Dermis microvascular lymphatic vessel endothelial cell (primary cell): ENCODE data around the gene DAB2. TPM values are rescaled to one million over a fixed set of nuclear protein-coding genes. Genes with fewer than 3 reads are reported as not detected.

Experiments
- DNase-seq, 2 donors: peaks; one replicate each; pipeline versions ENCODE4 v3.0.0 to v3.0.0-alpha.2; 2010; ENCODE audit warnings: low read depth in 2 of 2
- total RNA-seq: library from RNA; depleted of rRNA; stranded (reverse); fragments of >200 nt; gene quantifications from 2 replicates; pipeline ENCODE4 v1.2.1, GENCODE V29; 2014

The DAB2 gene
- total RNA-seq, 1 donor from 2014 or later: 77.5 TPM

- no peak for DNase-seq
Measured at GRCh38 chr5:39448506-39449128, 23.8 kb upstream of the DAB2 start.

DNA sequence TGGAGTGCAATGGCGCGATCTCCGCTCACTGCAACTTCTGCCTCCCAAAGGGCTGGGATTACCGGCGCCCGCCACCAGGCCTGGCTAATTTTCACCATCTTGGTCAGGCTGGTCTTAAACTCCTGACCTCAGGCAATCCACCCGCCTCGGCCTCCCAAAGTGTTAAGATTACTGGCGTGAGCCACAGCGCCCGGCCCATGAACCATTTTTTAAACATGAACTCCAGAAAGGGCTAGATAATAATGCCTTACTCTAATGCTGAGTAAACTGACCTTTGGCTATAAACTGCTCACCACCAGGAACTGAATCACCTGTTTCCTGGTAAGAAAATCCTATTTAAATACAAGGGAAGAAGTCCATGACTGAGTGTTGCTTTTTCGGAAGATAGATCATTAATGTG, 23.2 kb upstream of the DAB2 start:
- peak in 1 of 2 donors; percentile 87 for DNase-seq

DNA sequence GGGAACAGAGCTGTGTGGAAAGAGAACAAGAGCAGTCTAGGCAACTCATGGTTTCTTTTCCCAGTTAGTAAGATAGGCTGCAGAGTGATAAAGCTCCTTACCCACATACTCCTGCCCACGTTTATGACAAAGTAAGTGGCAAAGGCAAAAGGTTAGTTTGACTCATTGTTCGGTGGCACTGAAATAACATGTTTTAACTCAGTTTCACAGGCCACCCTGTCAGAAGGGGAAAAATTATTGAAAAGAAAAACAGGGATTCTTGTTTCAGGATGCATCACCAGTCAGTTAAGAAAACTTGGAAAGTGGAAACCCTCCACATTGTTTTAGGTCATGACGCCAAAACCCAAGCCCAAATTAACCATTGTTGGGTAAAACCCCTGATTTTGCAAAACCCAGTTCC, 22.3 kb upstream of the DAB2 start:
- DNase-seq: peak in 1 of 2 donors; percentile 64

DNA sequence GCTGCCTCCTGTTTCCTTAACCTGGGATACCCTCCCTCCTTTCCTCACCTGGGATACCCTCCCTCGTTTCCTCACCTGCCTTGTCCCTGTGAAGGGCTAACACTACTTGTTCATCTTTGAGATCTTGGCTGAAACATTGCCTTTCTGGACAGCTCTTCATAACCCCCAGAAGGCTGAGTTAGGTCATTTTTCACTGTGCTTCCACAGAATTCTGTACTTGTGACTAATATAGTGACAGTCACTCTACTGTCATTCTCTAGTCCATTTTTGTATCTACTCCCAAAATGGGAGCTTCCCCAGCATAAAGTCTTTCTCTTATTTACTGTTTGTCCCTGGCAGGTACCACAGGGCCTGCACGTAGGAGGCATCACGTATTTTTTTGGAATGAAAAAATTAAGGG, 21.5 kb upstream of the DAB2 start:
- DNase-seq: no peak

GRCh38 chr5:39443911-39444310, 19.1 kb upstream of the DAB2 start:
- DNase-seq: no peak

GRCh38 chr5:39442991-39443390, 18.2 kb upstream of the DAB2 start:
- DNase-seq: no peak

- peak in 1 of 2 donors; percentile 37 for DNase-seq
Measured at GRCh38 chr5:39441838-39442237, 17.1 kb upstream of the DAB2 start.

DNA sequence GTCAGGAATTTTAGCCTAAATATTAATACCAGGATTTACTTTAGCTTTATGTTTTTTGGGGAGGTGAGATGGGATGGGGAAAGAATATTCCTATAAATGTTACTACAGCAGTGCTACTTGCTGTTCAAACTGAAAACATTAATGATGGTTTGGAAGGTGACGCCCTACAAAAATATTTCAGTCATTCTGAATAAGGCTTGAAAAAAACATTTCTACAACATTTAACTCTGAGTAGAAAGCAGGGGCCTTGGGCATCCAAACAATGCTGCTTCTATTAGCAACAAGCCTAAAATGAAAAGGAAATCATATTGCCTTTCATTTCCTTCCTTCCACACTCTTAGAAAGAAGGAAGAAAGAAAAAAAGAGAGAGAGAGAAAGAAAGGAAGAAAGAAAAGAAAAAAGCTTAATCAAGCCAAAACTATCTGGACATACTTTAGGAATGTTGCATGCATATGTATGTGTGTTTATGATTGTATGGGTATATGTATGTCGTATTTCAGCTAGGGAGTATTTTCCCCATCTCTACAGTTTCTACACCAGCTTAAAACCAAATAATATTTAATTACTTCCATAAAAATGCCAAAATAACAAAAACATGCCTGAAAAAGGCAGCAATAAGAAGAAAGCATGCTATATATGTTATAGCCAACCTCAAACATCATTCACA, 16.3 kb upstream of the DAB2 start:
- DNase-seq: no peak

GRCh38 chr5:39440192-39440957, 15.6 kb upstream of the DAB2 start:
- no peak for DNase-seq

- no peak for DNase-seq
Measured at GRCh38 chr5:39439582-39440162, 14.9 kb upstream of the DAB2 start.

DNA sequence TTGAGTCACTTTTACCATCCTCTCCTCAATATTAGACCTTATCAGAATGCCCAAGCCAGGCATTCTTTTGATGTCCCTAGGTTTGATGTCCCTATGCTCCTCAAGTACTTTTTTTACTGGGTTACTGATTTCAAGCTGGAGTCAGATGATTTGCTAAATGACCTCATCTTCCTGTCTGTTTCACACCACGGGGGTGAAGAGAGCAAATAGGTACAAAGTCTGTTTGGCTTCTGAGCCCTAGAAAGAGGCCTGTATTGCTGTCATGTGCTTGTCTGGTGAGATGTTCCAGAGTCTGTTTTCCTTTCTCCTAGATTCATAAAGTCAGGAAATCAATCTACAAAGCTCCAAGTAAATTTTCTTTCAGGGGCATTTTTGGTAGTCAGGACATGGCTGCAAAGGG, 12.7 kb upstream of the DAB2 start:
- peak in 1 of 2 donors; percentile 67 for DNase-seq

- DNase-seq: no peak
Measured at GRCh38 chr5:39433848-39434247, 9.1 kb upstream of the DAB2 start.

GRCh38 chr5:39432696-39433530, 8.1 kb upstream of the DAB2 start:
- DNase-seq: no peak

GRCh38 chr5:39430461-39430860, 5.7 kb upstream of the DAB2 start:
- DNase-seq: no peak

- DNase-seq: peak in 1 of 2 donors; percentile 79
Measured at GRCh38 chr5:39428640-39429039, 3.9 kb upstream of the DAB2 start.

DNA sequence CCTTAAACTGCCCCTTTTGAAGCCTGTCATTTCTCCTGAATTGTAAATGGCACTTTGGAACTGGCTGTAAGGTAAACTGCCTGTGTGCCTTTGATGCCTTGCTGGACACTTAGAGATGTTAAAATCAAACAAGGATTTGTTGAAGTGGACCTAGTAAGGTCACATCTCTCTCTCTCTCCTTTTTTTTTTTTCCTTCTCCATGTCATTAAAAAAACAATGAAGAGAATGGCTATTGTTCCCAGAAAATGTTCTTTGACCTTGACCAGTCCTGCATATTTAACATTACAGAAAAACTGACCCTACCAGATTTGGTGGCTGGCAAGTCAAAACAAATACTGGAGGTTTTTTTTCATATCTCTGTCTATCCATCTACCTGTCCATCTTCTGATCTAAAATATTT, 2.9 kb upstream of the DAB2 start:
- DNase-seq: peak in 1 of 2 donors; percentile 68

DNA sequence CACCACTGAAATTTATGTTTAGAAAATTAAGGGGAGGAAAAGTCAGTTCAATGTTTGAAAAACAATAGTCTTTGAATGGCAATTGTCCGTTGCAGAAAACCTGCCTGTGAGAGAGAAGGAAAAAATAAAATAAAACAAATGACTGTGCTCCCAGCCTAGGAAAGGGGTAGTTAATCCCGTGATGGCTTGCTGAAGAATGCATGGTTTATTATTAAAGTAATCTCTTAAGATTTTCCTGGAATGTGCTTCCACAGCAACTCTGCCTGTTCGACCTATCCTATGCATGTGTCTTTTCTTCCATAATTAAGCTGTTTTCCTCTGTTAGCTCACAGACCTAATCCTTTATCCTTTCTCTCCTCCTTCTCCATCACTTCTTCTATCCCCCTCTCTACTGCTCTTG, 2.4 kb upstream of the DAB2 start:
- DNase-seq: no peak

GRCh38 chr5:39426746-39427105, 1.9 kb upstream of the DAB2 start:
- DNase-seq: no peak

DNA sequence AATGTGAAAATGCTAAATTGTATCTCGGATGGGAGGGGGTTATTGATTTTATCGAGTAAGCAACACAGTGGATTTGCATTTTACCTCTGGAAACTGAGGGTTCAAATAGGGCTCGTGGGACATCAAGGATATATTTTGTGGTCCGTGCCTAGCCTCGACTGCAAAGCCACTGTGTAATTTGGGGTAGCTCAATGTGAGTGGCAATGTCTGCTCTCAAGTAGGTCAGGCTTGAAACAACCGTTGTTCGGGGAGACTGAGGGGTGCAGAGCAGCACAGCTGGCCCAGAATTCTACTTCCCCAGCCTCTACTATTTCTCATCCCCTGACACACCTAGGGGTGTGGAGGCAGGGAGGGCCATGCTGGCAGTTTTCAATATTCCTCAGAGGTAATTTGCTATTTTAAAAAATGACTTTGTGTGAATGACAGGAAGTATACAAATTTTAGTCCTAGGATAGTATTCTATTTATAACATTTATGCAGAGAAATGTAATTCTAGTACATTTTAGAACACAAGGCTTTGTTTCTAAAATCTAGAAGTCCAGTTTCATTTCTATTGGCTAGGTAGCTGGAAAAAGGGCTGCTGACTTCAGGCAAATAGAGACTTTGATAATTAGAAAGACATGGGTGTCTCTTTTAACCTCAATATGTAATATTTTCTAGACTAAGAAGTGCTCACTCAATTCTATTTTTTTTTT, 1.4 kb upstream of the DAB2 start:
- no peak for DNase-seq

GRCh38 chr5:39423331-39423751, 1.4 kb downstream of the DAB2 start:
- DNase-seq: no peak

- DNase-seq: no peak
Measured at GRCh38 chr5:39422728-39423285, 2.0 kb downstream of the DAB2 start.
